HG02870 (cell line): ENCODE measurements around the gene THSD7A.

ENCODE experiments used
- ATAC-seq: cut with Tn5 transposase; IDR thresholded peaks from one replicate; pipeline ENCODE4 v1.9.1; 2021; ENCODE audit warnings: mild to moderate bottlenecking, moderate library complexity; ENCODE audit not compliant: unreplicated experiment

The THSD7A gene

GRCh38 chr7:11831736-11832495, at the start of gene THSD7A:
THSD7A (minus strand) TSS chr7:11832198; CDS start chr7:11831946, 252 bp downstream.
- peak; percentile 71 for ATAC-seq

GRCh38 chr7:11881680-11882079, 49.7 kb upstream of the THSD7A start:
- ATAC-seq, result no peak

- no peak for ATAC-seq
Measured at GRCh38 chr7:11875635-11876034, 43.6 kb upstream of the THSD7A start.

DNA sequence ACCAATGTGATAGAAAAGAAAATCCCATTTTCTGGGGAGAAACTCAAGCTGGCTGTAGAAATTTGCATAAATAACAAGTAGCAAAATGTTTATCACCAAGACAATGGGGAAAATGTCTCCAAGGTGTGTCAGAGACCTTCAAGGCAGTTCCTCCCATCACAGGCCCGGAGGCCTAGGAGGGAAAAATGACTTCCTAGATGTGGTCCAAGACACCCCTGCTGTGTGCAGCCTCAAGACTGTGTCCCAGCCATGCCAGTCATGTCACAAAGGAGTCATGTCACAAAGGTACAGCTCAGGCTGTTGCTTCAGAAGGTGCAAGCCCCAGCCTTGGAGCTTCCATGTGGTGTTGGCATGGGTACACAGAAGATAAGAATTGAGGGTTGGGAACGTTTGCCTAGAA, 33.7 kb upstream of the THSD7A start:
- ATAC-seq, result no peak

DNA sequence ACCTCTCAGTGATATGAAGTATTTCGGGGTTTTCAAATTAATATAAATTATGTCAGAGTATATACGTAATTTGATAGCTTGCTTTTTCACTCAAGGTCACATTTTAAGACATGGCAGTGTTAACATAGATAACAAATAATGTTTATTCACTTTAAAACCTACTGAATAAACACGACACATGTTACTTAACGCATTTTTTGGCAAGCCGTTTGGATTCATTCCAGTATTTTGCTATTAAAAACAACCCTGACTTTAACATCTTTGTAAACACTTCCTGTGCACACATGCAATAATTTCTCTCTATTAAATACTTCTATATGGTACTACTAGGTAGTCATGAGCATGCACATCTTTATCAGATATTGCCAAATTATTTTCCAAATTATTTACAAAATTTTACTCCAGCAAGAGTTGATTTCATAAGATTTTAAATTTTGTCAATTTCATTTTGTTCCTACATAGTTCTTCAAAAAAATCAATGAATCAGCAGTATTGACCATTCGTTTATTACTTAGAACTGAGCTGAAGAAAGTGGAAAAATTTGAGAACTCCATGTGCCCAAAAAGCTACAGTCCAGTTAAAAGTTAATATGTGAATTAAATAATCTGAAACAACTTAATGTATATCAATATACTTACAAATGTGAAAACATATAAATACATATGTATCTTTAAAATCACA, 26.8 kb upstream of the THSD7A start:
- no peak for ATAC-seq

- ATAC-seq, result no peak
Measured at GRCh38 chr7:11858026-11858425, 26.0 kb upstream of the THSD7A start.

DNA sequence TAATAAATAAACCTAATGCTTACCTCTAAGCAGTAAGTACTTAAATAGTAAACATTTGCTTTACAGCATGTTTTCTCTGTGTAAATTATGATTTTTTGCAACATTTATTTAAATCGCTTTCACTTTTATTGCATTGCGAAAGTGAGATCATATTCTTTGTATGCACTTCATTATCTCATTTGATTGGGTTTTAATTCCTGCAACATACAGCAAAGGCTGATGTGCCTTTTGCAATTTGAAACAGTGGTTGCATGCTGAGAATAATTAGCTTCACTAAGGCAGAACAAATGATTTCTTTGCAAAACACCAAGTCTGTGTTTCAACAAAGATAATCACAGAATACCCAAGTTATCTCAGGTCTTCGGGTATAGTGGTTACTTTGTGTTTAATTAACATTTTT, 16.3 kb upstream of the THSD7A start:
- ATAC-seq, result no peak

- no peak for ATAC-seq
Measured at GRCh38 chr7:11847336-11847735, 15.3 kb upstream of the THSD7A start.

- no peak for ATAC-seq
Measured at GRCh38 chr7:11846361-11846955, 14.5 kb upstream of the THSD7A start.

- ATAC-seq, result no peak
Measured at GRCh38 chr7:11843113-11843765, 11.2 kb upstream of the THSD7A start.

DNA sequence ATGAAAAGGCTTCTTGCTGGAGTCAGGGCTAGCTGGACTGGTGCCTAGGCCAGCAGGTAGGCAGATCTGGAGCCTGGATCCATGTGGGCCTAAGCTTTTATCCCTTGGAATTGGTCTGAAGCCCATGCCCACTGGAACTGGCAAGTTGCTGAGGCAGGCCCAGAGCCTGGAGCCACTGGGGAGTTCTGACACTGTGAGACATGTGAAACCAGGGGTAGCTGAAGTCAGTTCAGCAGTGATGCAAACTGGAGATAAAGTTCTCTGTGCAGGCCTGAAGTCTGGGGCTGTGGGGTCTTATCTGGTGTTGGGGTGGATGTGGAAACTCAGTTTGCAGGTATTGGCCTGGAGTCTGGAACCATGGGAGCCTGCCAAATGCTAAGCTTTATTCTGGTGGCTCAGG, 9.7 kb upstream of the THSD7A start:
- ATAC-seq, result no peak

DNA sequence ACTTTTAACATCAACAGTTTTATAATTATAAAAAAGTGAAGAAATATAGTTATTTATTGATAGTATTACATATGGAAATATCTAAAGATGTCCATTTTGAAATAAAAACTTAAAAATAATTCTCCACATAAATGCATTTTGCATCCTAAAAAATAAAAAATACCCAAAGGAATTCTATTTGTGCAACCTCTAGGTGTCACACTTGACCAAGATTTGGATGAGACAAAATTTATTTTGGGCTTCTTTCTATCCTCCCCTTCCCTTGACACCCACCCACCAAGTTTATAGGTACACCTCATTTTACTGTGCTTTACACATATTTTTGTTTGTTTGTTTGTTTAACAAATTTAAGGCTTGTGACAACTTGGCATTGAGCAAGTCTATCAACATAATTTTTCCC, 3.3 kb upstream of the THSD7A start:
- ATAC-seq, result no peak

DNA sequence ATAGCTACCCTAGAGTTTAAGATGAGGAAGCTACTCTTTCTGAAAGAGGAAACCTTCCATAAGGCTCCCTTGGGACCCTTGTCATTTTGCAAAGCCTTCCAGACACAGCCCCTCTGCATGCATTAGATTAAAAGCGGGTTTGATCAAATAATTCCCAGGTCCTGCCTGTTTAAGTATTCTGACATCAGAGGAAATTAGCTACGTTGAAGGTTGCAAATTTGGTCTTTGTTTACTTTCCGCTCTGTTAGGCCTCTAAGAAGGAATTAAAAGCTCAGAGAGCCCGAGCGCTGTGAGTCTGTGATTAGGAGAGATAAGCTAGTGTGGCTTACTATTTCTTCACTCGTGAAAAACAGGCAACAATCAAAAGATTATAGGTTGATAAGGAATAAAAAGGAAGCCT, 1.4 kb upstream of the THSD7A start:
- no peak for ATAC-seq

DNA sequence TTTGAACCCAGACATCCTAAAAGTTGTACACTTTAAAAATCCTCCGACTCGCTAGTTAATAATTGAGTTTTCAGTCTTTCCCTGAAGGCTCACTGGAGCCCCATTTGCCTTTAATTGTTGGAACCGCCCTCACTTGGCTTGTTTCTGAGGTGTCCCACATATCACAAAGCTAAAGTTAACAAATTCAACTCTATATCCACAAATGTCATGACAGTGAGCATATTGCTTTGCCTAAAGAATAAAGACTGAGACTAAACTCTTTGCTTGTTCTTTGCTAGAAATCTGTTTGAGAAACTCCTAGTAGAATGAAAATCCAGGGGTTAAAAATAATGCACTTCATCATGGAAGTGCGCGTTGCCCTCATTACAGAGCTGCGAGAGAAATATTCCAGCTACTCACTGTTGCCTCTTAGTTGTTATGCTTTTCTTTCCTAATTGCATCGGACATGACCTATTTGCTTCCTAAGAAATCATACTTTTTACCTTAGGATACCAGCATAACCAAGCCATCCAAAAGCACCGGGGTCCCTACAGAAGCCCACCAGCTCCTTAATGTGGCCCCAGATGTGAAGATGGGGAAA, 752 bp downstream of the THSD7A start:
- ATAC-seq, result peak; percentile 17

DNA sequence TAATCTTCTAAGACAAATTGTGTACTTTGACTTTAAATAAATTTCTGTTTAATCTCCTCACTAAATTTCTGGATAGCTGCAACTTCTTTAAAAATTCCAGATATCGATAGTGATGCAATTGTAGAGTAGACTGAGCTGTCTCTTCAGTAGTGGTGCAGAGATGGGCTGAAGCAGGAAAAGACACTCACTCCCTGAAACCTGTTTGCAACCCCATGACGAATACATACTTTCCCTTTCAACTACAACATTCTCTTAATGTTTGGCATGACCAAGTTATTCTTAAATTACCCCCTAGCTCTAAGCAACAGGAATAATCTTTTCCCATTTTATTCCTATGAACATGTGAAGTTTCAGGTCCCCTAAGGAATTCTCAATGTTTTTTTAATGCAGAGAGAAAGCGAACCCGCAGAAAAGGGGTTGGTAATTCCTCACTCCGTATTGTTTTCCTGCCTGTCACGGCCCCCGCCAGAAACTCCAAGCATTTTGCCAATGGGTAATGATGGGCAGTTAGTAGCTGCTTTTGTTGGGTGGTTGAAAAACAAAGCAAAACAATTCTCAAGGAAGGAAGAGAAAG, 1.3 kb downstream of the THSD7A start:
- no peak for ATAC-seq

- ATAC-seq, result no peak
Measured at GRCh38 chr7:11829954-11830353, 2.0 kb downstream of the THSD7A start.

DNA sequence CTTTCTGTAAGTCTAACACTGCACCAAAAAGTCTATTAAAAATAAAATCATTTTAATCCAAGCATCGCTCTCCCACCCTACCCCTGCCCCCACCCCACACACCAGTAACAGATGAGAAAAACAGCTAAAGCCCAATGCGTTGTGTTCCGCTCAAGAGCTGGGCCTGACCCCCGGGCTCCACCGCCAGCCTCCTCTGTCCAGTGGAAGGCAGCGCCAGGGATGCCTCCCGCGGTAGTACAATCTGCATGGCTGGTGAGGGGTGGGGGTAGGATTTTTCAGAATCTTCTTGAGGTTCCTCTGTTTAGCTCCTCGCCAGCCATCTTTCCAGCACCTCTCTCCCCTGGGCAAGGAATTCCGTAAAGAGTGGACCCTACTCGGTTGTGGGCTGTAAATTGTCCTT, 12.1 kb downstream of the THSD7A start:
- no peak for ATAC-seq

DNA sequence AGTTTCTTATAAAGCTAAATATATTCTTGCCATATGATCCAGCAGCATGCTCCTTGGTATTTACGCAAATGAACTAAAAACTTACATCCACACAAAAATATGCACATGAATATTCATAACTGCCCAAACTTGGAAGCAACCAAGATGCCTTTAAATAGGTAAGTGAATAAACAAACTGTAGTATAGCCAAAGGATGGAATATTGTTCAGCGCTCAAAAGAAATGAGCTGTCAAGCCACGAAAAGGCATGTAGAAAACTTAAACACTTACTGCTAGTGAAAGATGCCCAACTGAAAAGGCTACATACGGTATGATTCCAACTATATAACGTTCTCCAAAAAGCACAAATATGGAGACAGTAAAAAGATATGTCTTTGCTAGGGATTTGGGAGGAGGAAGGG, 12.7 kb downstream of the THSD7A start:
- no peak for ATAC-seq

DNA sequence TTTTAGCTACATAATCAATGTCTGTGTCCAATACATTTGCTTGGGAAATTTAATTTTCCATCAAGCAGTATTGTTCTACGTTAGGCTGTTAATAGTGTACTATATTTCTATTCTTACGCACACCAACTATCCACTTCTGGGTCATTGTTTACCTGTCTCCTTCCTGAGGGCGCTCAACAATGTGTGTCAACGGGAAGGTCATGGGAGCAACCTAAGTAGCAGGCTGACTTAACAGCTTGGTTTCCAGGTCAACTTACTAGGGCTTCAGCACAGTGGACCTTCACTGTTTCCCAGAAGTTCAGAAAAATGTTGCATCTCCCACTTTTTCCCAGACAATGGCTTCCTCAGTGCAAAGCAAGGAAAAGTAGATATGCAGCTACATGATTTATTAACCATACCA, 13.7 kb downstream of the THSD7A start:
- ATAC-seq, result no peak

- ATAC-seq, result no peak
Measured at GRCh38 chr7:11817111-11817740, 14.8 kb downstream of the THSD7A start.
